Right hindlimb (tissue), 1 donor: Measurements from ENCODE around the gene PKIG.
"Not testable (repeated sequence)": the region's sequence is repeated elsewhere in the genome, so short reads cannot be mapped to it uniquely, and the experiment has no call there.

Experiments
- DNase-seq: peaks from one replicate; pipeline ENCODE4 v3.0.0-alpha.2; 2018

Gene PKIG

GRCh38 chr20:44643596-44644229 is 61.3 kb downstream of the PKIG start:
- peak; percentile 80 for DNase-seq

GRCh38 chr20:44644230-44644617 is 61.8 kb downstream of the PKIG start:
- no peak for DNase-seq

- no peak for DNase-seq
Measured at GRCh38 chr20:44644667-44645131, 62.3 kb downstream of the PKIG start.

- peak; percentile 53 for DNase-seq
Measured at GRCh38 chr20:44646023-44646640, 63.8 kb downstream of the PKIG start.

- DNase-seq = no peak
Measured at GRCh38 chr20:44646641-44647274, 64.4 kb downstream of the PKIG start.

GRCh38 chr20:44648068-44648467 is 65.7 kb downstream of the PKIG start:
- no peak for DNase-seq

GRCh38 chr20:44648579-44648978 is 66.2 kb downstream of the PKIG start:
- no peak for DNase-seq

- DNase-seq = no peak
Measured at GRCh38 chr20:44649126-44649525, 66.7 kb downstream of the PKIG start.

- no peak for DNase-seq
Measured at GRCh38 chr20:44649976-44650375, 67.6 kb downstream of the PKIG start.

GRCh38 chr20:44650771-44651433 is 68.5 kb downstream of the PKIG start:
- peak; percentile 37 for DNase-seq

GRCh38 chr20:44651434-44651683 is 69.0 kb downstream of the PKIG start:
- DNase-seq = no peak

- peak; percentile 69 for DNase-seq
Measured at GRCh38 chr20:44651684-44652423, 69.5 kb downstream of the PKIG start, which contains the start of gene ADA. Gene ADA (minus strand): TSS chr20:44651699. CDS start chr20:44651607, 92 bp downstream.

GRCh38 chr20:44653546-44653945 is 71.2 kb downstream of the PKIG start:
- DNase-seq = no peak

GRCh38 chr20:44654210-44654609 is 71.8 kb downstream of the PKIG start:
- DNase-seq = not testable (repeated sequence)

- no peak for DNase-seq
Measured at GRCh38 chr20:44656448-44656847, 74.1 kb downstream of the PKIG start.

- no peak for DNase-seq
Measured at GRCh38 chr20:44657875-44658274, 75.5 kb downstream of the PKIG start.

GRCh38 chr20:44658810-44659209 is 76.4 kb downstream of the PKIG start:
- DNase-seq = no peak

GRCh38 chr20:44659931-44660330 is 77.6 kb downstream of the PKIG start:
- no peak for DNase-seq

GRCh38 chr20:44660581-44660980 is 78.2 kb downstream of the PKIG start:
- DNase-seq = no peak

- no peak for DNase-seq
Measured at GRCh38 chr20:44662261-44662660, 79.9 kb downstream of the PKIG start.

GRCh38 chr20:44664131-44664530 is 81.8 kb downstream of the PKIG start:
- DNase-seq = no peak

GRCh38 chr20:44666066-44666465 is 83.7 kb downstream of the PKIG start:
- DNase-seq = no peak
